Measurements from ENCODE around the gene CCDC28B. TPM values are rescaled to one million over a fixed set of nuclear protein-coding genes. Genes with fewer than 3 reads are reported as not detected.

The CCDC28B gene
- total RNA-seq, 1 donor from 2014 or later: 1.1 TPM

- ATAC-seq: no peak
These were observed 4.9 kb upstream of the CCDC28B start for GRCh38 chr1:32195531-32195930.

DNA sequence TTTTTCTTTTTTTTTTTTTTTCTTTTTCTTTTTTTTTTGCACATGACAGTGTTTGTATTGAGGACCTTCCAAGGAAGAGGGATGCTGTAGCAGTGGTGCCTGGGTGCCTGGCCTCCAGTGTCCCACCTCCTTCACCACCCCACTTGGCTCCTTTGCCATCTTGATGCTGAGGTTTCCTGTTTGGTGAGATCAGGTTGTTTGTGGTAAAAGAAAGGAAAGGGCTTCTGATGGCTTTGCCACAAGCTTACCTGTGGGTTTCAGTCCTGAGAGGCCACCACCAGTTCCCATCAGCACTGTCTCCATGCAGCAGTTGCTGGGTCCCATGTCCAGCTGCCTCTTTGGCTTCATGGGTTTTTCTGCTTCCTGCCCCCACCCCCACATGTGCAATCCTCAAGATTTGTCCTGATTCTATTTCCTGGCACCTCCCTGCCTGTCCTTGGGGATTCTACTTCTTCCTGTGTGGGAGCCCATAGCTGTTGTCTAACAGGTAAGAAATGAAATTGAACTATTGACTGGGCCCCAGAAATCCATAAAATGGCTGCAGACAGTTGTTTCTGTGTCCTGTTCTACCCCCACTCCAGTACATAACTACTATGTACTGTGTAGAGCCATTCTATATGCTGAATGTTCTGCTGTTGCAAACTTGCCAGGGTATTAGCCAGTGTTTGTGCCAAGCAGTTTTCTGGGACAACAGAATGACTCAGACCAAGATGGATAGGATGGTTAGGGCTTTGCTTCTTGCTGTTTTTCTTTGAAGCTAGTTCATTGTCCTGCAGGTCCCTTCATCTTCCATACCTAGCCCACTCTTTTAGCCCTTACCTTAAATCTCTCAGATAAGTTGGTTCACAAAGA, 4.2 kb upstream of the CCDC28B start:
- no peak for ATAC-seq

GRCh38 chr1:32197074-32197473, 3.3 kb upstream of the CCDC28B start:
- no peak for ATAC-seq

- no peak for ATAC-seq
These were observed 2.6 kb upstream of the CCDC28B start for GRCh38 chr1:32197837-32198236.

DNA sequence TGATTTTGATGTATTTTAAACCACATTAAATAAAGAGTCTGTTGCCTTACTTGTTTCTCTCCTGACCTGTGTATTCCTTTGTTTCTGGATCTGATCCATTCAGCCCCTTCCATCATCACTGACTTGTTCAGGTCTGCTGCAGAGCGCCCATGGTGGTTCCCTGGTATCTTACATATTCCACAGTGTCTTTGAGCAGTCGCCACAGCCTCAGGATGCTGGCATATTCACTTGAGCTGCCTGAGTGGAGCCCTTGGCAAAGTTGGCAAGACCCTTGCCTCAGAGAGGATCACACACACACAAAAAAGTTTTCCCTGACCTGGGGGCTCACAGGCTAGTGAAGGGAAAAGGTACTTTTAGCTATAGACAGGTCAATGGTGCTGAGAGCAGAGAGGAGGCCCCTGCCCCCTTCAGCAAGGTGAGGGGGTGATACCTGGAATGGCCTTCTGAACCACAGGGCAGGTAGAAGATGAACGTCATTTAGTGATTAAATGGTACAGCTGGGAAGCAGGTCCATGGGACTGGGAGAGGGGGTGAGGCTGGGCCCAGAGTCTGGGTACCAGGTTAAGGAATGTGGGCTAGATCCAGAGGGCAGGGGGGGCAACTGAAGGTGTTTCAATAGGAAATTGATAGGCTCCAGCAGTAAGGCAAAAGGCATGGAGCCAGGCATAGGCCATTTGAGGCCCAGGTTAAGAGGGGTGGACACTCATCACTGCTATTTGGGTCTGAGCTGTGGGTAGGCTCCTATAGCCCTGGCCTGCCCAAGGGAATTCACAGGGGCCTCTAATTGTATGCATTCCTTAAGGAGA, 2.0 kb upstream of the CCDC28B start:
- no peak for ATAC-seq

DNA sequence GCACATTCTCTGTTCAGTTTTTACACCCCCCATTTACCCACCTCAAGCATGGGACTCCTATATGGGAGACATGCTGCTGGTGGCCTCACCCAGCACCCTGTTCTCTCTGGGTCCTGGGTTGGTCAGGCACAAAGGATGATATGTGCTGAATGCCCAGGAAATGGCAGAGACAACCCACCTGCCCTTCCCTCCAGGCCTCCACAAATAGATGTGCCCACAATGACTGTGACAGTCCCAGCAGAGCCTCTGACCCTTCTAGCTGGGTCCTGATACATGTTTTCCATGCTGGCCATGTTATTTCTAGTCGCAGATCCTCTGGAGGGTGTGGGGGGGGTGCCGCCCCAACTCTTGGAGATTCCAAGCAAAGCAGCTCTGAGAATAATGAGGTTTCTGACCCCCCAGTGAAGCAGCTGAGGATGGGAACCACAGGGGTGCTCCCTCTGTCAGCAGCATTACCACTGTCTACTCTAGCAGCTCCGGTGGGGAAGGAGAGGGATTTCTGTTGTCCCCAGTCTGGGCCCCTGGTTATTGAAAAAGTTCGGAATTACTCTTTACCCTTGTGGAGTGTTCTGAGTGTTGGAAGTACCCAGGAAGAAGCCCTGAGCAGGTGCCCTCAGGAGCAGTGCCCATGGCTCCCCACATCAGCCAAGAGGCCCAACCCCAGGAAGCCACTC, 1.2 kb upstream of the CCDC28B start:
- ATAC-seq: no peak

GRCh38 chr1:32199717-32200072, 700 bp upstream of the CCDC28B start:
- no peak for ATAC-seq

- peak; percentile 9 for ATAC-seq
These were observed 838 bp downstream of the CCDC28B start for GRCh38 chr1:32201011-32201855.

DNA sequence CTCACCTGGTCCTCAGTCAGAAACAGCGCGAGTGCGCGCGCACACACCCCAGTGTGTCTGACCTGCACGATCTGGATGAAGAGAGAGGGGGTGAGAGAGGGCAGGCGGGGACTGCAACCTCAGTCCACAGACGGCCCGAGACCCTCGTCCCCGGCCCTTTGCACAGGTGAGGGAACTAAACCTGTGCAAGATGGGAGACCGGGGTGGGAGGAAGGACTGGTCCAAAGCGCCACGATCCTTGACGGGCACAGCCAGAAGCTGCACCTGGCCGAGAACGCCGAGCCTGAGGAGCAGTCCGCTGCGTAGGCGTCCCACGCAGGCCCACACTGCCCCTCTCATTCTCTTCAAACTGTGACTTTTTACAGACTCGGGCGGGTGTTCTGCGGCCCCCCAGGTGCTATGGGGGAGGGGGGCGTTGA, 4.6 kb downstream of the CCDC28B start:
- ATAC-seq: peak; percentile 13

- peak; percentile 79 for ATAC-seq
These were observed 5.3 kb downstream of the CCDC28B start, which contains the start of gene IQCC for GRCh38 chr1:32205401-32206370. TSS of gene IQCC (plus strand) at chr1:32205671. CDS start at chr1:32205682, 11 bp downstream.

GRCh38 chr1:32208469-32208868, 8.1 kb downstream of the CCDC28B start:
- no peak for ATAC-seq

DNA sequence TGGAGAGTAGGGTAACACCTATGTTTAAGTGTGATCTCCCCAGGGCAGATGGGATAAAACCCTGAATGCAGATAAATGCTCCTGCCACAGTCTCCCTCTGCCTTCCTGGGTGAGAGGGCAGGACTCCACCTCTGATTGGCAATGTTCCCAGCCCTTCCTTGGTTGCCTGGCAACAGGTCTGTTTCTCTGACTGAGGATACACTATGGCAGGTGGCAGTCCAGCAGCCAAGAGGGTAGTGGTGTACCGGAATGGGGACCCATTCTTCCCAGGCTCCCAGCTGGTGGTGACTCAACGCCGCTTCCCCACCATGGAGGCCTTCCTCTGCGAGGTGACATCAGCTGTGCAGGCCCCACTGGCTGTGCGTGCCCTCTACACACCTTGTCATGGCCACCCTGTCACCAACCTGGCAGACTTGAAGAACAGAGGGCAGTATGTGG, 8.5 kb downstream of the CCDC28B start, which contains the start of gene DCDC2B:
TSS of gene DCDC2B (plus strand) at position 199 of the 438 bp plus-strand sequence. CDS start at position 204, 5 bp downstream.
- peak; percentile 36 for ATAC-seq

- peak; percentile 68 for ATAC-seq
These were observed 15.5 kb downstream of the CCDC28B start for GRCh38 chr1:32215629-32216480.

GRCh38 chr1:32216566-32216965, 16.2 kb downstream of the CCDC28B start:
- ATAC-seq: no peak

DNA sequence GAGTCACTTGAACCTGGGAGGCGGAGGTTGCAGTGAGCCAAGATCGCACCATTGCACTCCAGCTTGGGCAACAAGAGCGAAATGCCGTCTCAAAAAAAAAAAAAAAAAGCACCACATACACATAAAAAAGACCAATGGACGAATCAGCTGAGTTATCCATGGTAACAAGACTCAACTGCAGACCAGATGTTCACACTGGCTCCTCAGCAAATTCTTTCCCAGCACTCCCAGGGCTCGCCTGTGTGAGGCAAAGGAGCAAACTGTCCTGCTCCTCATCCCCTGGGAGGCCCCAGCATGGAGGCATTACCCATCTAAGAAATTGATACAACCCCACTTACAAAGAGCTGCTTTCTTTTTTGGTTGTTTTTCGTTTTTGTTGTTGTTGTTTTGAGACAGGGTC, 18.6 kb downstream of the CCDC28B start:
- no peak for ATAC-seq

GRCh38 chr1:32220746-32221580, 20.6 kb downstream of the CCDC28B start:
- no peak for ATAC-seq

DNA sequence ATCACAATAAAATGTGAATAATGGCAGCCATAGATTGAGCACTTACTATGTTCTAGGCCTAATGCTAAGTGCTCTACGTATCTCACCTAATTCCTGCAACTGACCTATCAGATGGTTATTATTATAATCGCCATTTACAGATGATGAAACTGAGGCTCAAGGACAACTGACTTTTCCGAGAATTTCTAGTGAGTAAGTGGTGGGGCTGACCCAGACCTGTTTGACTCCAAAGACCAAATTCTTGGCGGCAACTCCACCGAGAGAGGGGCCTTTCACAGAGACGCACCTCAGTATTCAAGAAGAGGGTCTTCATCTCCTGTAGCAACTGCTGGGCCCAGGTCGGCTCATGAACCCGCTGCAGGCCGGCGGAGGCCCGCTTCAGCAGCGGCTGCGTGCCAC, 21.2 kb downstream of the CCDC28B start:
- no peak for ATAC-seq

- ATAC-seq: peak; percentile 89
These were observed 21.8 kb downstream of the CCDC28B start, which contains the start of the genes EIF3I and TMEM234 for GRCh38 chr1:32221980-32222755. TSS of gene EIF3I (plus strand) at chr1:32222407. CDS start at chr1:32222442, 35 bp downstream. TSS of gene TMEM234 (minus strand) at chr1:32222353. CDS start at chr1:32222322, 31 bp downstream.

All from esophagus mucosa (tissue), 1 donor.